RWPE1 (cell line): ENCODE measurements around the gene ROMO1.

Experiments
- CTCF ChIA-PET: fragments of 350-600 bp; sonication (Branson Sonifier 250); formaldehyde crosslinking; extraction: SDS; loops from one replicate; lab custom pipeline; 2021; lab: Yijun Ruan, JAX
- POLR2A ChIA-PET: fragments of 400-600 bp; formaldehyde crosslinking; extraction: SDS; loops from one replicate; lab custom pipeline; 2020; ENCODE audit warnings: antibody characterized with exemption; ENCODE audit not compliant: low non-redundant PET; lab: Yijun Ruan, JAX
- DNase-seq: peaks from one replicate; pipeline ENCODE4 v3.0.0; 2012; ENCODE audit warnings: low spot score
- H3K27ac ChIP-seq: fragments of 450-650 bp; 2 replicates; pipeline ENCODE4 v1.5.1; 2017
- TF ChIP-seq, protein P1 (sequence below): fragments of 450-650 bp; conservative IDR thresholded peaks from 2 replicates; pipeline ENCODE4 v1.5.1; 2017; ENCODE audit warnings: low read depth, mild to moderate bottlenecking

ROMO1 gene

DNA sequence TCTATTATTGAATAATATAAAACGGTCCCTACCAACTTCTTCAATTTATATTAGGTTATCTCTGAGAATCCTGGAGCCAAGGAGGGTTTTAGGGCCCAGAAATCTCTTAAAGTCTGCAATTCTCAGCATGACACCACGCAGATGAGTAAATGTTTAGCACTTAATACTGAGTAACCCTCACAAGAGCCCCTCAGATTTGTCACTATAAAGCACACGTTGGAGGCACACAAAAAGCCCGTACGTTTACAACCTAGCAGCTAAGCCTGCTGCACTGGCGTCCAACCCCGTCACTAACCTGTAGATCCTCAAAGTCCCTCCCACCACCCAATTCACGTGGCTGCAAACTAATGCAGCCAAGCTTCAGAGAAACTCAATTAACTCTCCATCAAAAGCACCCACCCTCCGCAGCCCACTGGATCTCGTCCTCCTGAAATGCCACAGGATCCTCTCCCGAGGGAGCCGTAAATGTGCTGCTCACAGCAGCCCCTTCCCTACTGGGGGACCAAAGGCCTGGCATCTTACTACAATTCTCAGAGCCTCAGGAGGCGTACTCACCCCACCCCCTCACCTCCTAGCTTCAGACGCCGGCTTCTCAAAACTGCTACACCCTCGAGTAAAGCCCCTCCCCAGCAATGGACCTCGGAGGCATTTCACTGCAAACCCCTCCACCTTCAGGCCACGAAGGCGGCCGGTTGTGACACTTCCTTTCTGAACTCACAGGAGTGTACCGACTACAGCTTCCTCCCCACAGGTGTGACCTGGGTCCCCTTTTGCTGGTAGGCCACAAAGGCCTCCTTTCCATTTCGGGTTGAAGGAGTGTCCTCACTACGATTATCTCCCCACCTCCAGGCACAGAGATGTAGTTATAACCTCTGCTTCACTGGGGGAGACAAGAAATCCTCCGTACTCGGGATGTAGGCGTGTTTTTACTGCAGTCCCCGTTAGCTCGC is 35.4 kb upstream of the ROMO1 start:
- ChIA-PET POLR2A (interaction anchor here (0.5 to 1.6 kb wide), 8 partner anchors 12 to 209 kb away, joined by 3 to 9 read pairs (median 5); partner anchors contain the start of genes CEP250 and RBM39), CTCF (interaction anchor here (1.3 to 1.4 kb wide), 2 partner anchors 24 to 44 kb away, joined by 3 to 7 read pairs; no protein-coding TSS in a partner anchor)
- DNase-seq = peak; percentile 76
- TF ChIP-seq, protein P1, sequence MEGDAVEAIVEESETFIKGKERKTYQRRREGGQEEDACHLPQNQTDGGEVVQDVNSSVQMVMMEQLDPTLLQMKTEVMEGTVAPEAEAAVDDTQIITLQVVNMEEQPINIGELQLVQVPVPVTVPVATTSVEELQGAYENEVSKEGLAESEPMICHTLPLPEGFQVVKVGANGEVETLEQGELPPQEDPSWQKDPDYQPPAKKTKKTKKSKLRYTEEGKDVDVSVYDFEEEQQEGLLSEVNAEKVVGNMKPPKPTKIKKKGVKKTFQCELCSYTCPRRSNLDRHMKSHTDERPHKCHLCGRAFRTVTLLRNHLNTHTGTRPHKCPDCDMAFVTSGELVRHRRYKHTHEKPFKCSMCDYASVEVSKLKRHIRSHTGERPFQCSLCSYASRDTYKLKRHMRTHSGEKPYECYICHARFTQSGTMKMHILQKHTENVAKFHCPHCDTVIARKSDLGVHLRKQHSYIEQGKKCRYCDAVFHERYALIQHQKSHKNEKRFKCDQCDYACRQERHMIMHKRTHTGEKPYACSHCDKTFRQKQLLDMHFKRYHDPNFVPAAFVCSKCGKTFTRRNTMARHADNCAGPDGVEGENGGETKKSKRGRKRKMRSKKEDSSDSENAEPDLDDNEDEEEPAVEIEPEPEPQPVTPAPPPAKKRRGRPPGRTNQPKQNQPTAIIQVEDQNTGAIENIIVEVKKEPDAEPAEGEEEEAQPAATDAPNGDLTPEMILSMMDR = no peak
- peak overlapping the region; percentile 87 for H3K27ac ChIP-seq

- DNase-seq = peak; percentile 100
- ChIA-PET CTCF (interaction anchor here (1.3 kb wide), 1 partner anchor 23 kb away, joined by 3 read pairs; no protein-coding TSS in a partner anchor), POLR2A (interaction anchor here (0.5 to 1.6 kb wide), 6 partner anchors 11 to 209 kb away, joined by 4 to 9 read pairs (median 5); partner anchors contain the start of gene CEP250)
- peak within 1 kb of the TSS; percentile 87 for H3K27ac ChIP-seq
- TF ChIP-seq, protein P1 = no peak
Observed at GRCh38 chr20:35664466-35665206, 34.6 kb upstream of the ROMO1 start, which contains the start of the genes CPNE1 and RBM12. Gene CPNE1, minus strand, starts transcription at chr20:35664900. Its CDS starts 31,977 bp downstream, at chr20:35632923. Gene RBM12, minus strand, starts transcription at chr20:35664900. Its CDS starts 9,578 bp downstream, at chr20:35655322.

DNA sequence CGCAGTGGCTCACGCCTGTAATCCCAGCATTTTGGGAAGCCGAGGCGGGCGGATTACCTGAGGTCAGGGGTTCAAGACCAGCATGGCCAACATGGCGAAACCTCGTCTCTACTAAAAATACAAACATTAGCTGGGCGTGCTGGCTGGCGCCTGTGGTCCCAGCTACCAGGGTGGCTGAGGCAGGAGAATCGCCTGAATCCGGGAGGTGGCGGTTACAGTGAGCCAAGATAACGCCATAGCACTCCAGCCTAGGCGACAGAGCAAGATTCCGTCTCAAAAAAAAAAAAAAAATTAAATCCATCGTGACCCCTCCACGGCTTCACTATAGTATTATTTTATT is 33.3 kb upstream of the ROMO1 start:
- peak overlapping the region; percentile 87 for H3K27ac ChIP-seq
- CTCF ChIA-PET = interaction anchor here (0.6 to 0.8 kb wide), 5 partner anchors 22 to 1940 kb away, joined by 3 to 5 read pairs (median 3); no protein-coding TSS in a partner anchor
- TF ChIP-seq, protein P1 = no peak
- no peak for DNase-seq
- POLR2A ChIA-PET = interaction anchor here (0.7 to 1.1 kb wide), 2 partner anchors 10 to 400 kb away, joined by 4 to 5 read pairs; no protein-coding TSS in a partner anchor

- H3K27ac ChIP-seq = no peak overlapping the region
- ChIA-PET POLR2A (no interaction called here), CTCF (interaction anchor here (0.6 to 1.1 kb wide), 3 partner anchors 36 to 536 kb away, joined by 3 read pairs; no protein-coding TSS in a partner anchor)
- no peak for DNase-seq
- TF ChIP-seq, protein P1 = no peak
Observed at GRCh38 chr20:35669221-35669620, 30.0 kb upstream of the ROMO1 start.

- POLR2A ChIA-PET = no interaction called here
- TF ChIP-seq, protein P1 = no peak
- CTCF ChIA-PET = interaction anchor here (0.6 to 1.1 kb wide), 3 partner anchors 36 to 535 kb away, joined by 3 read pairs; no protein-coding TSS in a partner anchor
- DNase-seq = no peak
- H3K27ac ChIP-seq = no peak overlapping the region
Observed at GRCh38 chr20:35669681-35670080, 29.5 kb upstream of the ROMO1 start.
